GM18505 (cell line): ENCODE data around the gene SPTB.

Experiments used
- ATAC-seq: cut with Tn5 transposase; IDR thresholded peaks from one replicate; pipeline ENCODE4 v1.9.1; 2021; ENCODE audit not compliant: unreplicated experiment
- POLR2A ChIP-seq: IDR thresholded peaks from 4 replicates; pipeline ENCODE4 v1.6.1; 2011; ENCODE audit warnings: borderline replicate concordance; ENCODE audit not compliant: insufficient read depth, insufficient read length; ENCODE audit errors: extremely low read depth

The SPTB gene

DNA sequence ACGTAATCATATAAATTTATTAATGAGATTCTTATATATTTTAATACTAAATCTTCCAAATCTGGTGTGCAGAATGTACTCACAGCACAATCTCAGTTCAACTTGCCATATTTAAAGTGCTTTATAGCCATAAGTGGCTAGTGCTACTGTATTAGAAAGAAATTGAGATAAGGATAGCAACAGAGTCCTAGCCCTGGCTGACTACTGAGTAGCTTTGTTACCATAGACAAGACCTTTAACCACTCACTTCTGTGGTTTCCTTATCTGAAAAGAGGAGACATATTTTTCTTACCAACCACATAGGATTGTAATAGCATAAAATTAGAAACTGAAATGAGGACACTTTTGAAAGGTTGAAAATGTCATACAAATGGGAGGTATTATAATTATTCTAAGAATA lies 32.6 kb upstream of the SPTB start:
- TF ChIP-seq POLR2A = no peak
- no peak for ATAC-seq

DNA sequence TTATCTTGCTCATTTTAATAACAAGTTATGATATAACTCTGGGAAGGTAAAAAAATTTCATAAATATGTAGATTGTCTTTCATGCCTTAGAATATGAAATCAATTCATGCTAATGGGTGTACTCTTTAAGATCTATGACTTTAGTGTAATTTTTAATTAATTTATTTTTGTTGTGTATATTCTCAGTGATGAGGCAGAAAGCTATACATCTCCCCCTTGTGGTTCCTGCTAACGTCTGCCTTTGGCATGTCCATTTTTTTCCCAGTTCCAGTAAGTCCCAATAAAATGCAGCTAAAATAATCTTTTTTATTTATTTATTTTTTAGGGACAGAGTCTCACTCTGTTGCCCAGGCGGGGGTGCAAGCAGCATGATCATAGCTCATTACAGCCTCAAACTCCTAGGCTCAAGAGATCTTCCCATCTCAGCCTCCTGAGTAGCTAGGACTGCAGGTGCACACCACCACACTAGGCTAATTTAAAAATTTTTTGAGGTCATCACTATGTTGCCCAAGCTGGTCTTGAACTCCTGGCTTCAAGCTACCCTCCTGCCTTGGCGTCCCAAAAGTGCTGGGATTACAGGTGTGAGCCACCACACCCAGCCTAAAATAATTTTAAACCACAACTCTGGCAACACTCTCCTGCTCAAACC lies 31.3 kb upstream of the SPTB start:
- no peak for TF ChIP-seq POLR2A
- ATAC-seq = no peak

DNA sequence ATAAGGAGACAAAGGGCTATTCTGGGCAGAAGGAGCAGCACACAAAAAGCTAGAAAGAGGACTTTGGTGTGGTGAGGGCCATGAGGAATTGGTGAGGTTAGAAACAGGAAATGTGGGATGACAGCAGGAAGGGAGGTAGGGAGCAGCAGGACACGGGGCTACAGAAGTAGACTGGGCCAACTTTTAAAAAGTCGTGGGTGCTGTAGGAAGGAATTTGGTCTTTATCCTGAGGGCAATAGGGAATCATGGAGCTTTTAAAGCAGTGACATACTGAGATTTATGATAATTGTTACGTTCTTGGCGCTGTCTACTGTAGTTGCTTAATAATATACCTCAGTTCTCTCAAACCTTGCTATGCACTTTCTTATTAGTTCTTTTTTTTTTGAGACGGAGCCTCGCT lies 26.3 kb upstream of the SPTB start:
- TF ChIP-seq POLR2A = no peak

DNA sequence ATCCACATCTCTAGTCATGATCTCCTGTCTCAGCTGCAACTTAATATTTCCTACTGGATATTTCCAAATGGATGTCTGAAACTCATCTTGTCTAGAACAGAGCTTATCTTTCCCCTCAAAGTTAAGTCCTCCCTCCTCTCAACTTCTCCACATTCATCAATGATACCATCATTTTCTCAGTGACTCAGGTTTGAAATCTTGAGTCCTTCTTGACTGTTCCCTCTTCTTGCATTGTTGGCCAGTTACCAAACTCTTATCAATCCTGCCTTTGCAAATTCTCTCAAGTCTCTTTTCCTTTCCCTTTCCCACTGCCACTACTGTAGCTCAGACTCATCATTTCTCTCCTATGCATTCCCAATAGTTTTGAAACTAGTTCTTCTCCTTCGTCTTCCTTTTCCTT lies 20.3 kb upstream of the SPTB start:
- TF ChIP-seq POLR2A = no peak

More for the DNA sequence above, 26.3 kb upstream of the SPTB start:
- ATAC-seq = no peak

DNA sequence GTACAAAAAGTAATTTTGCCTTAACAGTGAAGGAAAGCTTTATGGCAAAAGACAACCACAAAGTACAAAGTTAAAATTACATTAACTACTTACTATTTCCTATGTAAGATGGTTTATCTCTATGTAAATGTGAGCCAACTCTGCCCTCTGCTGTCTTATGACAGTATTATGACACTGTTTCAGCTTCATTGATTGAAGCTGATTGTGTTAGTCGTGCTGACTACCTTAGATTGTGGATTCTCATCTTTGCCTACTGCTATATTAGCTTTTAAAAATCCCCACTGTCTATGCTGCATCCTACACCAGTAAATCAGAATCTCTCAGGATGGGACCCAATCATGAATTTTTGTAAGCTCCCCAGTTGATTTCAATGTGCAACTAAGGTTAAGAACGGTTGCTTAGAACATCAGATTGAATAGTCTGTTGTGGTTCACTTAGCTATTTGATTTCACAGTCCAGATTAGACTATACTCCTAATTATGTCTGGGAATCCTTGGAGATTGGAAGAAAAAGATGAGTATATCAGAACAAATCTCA lies 12.2 kb upstream of the SPTB start:
- no peak for ATAC-seq
- TF ChIP-seq POLR2A = no peak

More for the DNA sequence above, 20.3 kb upstream of the SPTB start:
- no peak for ATAC-seq

DNA sequence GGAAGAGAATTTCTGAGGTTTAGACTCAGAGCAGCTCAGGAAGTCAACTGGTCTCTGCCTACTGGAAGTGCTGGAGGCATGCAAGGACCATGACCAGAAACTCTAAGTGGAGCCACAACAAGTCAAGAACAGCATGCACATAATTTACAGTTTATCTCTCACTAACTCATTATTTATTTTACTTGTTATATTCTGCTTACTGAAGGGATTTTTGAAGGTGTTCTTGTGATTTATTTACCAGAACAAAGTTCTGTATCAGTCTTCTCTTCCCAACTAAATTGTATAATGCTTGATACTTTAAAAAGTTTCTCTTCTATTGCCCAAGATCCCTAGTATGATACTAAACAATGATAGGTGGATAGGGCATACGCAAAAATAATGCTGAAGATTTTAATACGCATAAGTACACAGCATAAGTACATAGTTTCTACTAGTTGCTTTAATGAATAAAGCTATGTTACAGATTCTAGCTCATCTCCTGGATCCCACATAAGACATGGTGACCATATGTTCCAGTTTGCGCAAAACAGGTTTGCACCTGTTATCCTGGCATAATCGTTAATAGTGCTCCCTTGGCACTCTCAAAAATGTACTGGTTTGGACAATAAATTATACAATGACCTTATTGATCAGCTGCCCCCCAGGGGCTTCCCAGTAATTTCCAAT lies 11.6 kb upstream of the SPTB start:
- no peak for ATAC-seq
- TF ChIP-seq POLR2A = no peak

DNA sequence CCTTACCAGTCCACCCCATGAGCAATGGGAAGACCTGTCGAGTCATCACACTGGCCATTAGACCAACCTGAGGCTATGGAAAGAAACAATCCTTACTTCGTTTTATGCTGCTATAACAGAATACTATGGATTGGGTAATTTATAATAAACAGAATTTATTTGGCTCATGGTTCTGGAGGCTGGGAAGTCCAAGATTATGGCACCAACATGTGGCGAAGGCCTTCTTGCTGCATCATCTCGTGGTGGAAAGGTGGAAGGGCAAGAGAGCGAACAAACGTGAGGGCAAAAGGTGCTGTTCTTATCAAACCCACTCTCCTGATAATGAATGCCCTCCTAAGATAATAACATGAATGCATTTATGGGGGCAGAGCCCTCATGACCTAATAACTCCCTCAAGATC lies 9.6 kb upstream of the SPTB start:
- ATAC-seq = no peak
- no peak for TF ChIP-seq POLR2A

DNA sequence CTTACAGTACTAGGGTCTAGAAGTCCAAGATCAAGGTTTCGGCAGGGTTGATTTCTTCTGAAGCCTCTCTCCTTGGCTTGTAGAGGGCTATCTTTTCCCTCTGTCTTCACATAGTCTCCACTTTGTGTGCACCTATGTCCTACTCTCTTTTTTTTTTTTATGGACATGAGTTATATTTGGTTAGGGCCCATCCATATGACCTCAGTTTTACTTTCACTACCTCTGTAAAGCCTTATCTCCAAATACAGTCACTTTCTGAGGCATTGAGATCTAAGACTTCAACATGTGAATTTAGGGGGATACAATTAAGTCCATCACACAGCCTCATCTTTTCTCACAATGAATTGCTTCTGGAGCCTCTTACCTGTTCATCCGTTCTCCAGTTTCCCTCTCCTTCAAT lies 5.9 kb upstream of the SPTB start:
- TF ChIP-seq POLR2A = no peak
- ATAC-seq = no peak

DNA sequence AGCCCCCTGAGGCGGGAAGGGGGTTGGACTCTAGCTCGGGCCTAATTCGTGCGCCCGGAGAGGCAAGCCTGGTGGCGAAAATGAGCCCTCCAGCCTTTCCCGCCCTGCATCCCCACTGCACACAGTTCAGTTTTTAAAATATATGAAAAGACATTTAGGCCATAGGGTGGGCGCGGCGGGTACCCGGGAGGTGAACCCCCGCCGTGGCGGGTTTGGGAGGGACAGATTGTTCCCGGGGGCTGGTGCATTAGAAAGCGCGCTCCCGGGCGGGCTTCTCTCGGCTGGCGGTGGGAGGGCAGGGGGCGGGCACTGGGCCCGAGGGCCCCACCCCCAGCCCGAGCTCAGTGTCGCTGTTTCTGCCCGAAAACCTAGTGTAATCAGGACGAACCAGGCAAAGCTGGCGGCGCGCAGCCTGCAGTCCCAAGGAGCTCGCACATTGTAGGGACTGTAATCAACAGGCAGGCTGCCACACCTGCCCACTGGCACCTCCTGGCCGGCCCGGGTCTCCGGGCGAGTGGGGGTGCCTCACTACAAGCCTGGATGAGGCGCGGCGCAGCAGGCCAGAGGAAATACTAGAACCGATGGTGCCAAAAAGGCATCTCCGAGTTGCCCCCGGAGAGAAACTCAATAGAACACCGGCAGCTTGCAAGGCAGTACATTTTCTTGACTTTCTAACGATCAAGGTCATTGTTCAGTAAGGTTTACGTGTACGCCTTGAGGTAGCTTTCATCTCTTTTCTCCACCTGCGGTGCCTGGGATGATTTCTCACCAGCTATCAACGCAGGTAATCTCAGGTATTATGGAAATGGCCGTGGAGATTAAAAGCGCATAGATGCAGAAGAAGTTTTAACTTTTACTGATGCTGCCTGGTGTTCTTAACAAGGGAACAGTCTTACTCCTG lies 764 bp upstream of the SPTB start:
- no peak for ATAC-seq
- no peak for TF ChIP-seq POLR2A

DNA sequence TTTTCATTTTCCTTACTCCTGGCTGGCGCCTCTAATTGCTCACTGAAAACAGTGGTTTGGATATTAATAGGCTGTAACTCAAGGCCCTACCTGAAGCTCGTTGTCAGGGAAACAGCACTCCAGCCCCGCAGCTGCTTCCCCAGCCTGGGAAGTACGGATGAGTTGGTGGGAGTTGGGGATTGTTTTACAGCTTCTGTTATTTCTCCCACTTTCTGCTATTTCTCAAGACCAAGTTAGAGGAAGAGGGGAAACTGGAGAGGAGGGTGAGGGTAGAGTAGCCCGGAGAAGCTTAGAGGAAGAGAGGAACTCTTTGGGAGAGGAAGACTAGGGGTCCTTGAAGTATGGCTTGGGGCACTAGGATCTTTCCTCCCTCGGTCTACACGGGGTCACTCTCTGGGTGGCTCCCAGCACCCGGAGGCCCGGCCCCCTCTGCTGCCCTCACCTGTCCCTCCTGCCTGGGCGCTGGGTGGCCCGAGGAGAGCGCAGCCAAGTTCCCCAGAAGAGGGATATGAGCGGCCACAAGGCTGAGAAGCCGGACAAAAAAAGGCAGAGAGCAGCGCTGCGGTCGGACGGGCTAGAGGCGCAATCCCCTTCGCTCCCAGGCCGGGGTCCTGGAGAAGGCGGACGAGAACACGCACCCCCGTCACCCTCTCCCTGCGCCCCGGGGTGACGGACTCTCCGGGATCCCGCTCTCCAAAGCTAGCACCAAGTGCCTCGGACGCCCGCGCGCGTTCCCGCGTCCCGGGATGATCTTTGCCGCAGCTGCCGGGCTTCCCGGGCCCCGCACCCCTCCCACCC lies 671 bp downstream of the SPTB start:
- no peak for TF ChIP-seq POLR2A
- ATAC-seq = no peak

DNA sequence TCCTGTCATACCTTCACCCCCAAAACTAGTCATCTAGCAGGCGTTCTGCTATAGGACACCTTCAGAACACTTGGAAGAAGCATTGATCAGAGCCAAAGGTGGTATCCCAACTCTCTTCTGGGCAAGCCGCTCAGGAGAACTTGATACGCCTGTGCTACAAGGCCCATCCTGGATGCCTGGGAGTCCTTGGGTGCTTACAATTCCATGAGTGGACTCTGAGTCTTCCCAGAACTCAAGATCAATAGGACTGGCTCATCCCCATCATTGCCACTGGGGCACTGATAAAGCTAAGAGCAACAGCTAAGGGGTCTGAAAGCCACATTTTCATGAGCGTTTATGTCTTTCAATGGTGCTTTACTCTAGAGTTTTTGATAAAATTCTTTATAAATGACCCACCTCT lies 1.9 kb downstream of the SPTB start:
- TF ChIP-seq POLR2A = no peak
- no peak for ATAC-seq

DNA sequence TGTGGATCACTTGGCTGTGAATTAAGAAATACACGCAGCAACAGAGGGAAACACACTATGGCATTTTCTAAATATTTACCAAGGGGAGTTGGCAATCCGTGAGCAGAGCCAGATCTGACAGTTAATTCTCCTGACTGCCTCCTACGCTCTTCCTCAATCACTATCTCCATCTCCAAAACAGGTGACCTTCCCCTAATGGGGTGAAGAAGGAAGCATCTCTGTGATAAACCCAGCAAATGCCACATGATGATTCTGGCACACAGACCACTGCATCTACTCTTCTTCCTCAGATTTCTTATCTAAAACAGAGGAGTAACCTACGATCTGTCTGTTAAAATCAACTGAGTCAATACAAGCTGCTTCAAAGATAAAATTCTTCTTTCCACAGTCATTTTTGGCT lies 4.4 kb downstream of the SPTB start:
- ATAC-seq = no peak
- no peak for TF ChIP-seq POLR2A

DNA sequence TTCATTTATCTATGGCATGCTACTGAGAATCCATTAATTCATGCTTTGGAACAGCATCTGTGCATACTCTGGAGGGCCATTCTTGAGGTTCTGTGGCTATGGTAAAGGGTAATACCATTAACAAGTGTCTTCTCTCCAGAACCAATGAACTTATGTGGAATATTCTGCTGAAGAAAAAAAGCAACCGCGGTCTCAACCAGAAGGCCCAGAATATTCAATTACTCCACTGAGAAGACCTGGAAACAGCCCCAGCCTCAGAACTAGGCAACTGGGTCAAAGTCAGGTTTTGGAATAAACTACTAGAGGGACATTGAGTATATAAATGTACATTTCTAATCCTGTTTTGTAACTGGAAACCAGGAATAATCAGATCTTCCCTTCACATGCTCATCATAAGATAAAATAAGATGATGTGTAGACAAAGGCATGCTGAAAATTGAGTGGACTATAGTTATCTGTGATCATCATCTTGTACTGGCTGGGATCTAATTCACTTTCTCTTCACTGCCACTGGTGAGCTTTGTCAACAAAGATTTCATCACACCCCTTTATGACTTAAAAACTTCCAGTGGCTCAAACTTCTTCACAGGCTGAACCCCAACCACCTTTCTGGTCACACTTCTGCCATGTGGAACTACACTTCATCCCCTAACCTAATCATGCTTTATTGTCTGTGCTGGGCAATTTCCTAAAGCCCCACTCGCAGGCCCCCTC lies 6.0 kb downstream of the SPTB start:
- no peak for TF ChIP-seq POLR2A

DNA sequence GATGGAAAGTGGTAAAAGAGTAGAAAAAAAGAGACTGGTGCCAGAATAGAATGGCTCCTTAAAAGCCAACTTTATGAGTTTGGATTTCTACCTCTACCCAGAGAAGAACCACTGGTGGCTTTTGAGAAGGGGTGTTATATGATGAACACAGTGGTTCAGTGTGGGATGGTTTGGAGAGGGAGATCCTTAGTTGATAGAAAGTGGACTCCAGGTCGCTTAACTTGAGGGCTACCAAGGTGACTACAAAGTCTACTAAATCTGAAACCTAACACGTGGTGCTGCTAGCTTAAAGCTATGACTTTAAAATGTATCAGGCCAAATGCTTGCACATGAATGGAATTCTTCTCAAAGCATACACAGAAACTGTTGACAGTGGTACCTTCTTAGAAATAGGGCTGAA lies 8.4 kb downstream of the SPTB start:
- ATAC-seq = no peak
- TF ChIP-seq POLR2A = no peak

More for the DNA sequence above, 6.0 kb downstream of the SPTB start:
- no peak for ATAC-seq
